ENCODE data around the gene CPTP. TPM values are rescaled to one million over a fixed set of nuclear protein-coding genes. Genes with fewer than 3 reads are reported as not detected.

Gene CPTP
- polyA plus RNA-seq, 1 experiment = 7.1 TPM

DNA sequence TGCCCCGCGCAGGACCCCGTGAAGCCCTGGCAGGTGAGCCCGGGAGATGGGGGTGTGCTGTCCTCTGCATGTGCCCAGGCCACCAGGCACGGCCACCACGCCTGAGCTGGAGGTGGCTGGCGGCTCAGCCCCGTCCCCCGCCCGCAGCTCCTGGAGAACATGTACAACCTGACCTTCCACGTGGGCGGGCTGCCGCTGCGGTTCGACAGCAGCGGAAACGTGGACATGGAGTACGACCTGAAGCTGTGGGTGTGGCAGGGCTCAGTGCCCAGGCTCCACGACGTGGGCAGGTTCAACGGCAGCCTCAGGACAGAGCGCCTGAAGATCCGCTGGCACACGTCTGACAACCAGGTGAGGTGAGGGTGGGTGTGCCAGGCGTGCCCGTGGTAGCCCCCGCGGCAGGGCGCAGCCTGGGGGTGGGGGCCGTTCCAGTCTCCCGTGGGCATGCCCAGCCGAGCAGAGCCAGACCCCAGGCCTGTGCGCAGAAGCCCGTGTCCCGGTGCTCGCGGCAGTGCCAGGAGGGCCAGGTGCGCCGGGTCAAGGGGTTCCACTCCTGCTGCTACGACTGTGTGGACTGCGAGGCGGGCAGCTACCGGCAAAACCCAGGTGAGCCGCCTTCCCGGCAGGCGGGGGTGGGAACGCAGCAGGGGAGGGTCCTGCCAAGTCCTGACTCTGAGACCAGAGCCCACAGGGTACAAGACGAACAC lies 8.3 kb downstream of the CPTP start:
- no peak for TF ChIP-seq CTCF (IDR thresholded peaks at IDR 0.05; ENCODE audit: low read depth, low read length)
- DNase-seq (ENCODE audit: low read depth, low spot score) = no peak
- Histone ChIP-seq H3K27ac (ENCODE audit: low read depth, low read length) (no peak overlapping the region), H3K9me3 (ENCODE audit: control insufficient read depth, insufficient read depth, low read length) (peaks cover 20% of the 10 kb centered on the region; the same call in 1 of the 2 replicates), H3K4me3 (ENCODE audit: low read depth, low read length) (no peak overlapping the region), H3K27me3 (ENCODE audit: control insufficient read depth, insufficient read depth, low read length) (no peaks in the 10 kb centered on the region)
- ChIA-PET CTCF (no interaction called here), POLR2A (no interaction called here)

DNA sequence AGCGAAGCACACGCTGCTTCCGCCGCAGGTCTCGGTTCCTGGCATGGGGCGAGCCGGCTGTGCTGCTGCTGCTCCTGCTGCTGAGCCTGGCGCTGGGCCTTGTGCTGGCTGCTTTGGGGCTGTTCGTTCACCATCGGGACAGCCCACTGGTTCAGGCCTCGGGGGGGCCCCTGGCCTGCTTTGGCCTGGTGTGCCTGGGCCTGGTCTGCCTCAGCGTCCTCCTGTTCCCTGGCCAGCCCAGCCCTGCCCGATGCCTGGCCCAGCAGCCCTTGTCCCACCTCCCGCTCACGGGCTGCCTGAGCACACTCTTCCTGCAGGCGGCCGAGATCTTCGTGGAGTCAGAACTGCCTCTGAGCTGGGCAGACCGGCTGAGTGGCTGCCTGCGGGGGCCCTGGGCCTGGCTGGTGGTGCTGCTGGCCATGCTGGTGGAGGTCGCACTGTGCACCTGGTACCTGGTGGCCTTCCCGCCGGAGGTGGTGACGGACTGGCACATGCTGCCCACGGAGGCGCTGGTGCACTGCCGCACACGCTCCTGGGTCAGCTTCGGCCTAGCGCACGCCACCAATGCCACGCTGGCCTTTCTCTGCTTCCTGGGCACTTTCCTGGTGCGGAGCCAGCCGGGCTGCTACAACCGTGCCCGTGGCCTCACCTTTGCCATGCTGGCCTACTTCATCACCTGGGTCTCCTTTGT lies 9.1 kb downstream of the CPTP start:
- no peaks in the 10 kb centered on the region for H3K27me3 ChIP-seq (ENCODE audit: control insufficient read depth, insufficient read depth, low read length)
- H3K27ac ChIP-seq (ENCODE audit: low read depth, low read length) = no peak overlapping the region
- POLR2A ChIA-PET = no interaction called here
- H3K9me3 ChIP-seq (ENCODE audit: control insufficient read depth, insufficient read depth, low read length) = peaks cover 21% of the 10 kb centered on the region; the same call in 1 of the 2 replicates
- CTCF ChIA-PET = no interaction called here
- no peak for DNase-seq (ENCODE audit: low read depth, low spot score)
- no peak for TF ChIP-seq CTCF (IDR thresholded peaks at IDR 0.05; ENCODE audit: low read depth, low read length)
- no peak overlapping the region for H3K4me3 ChIP-seq (ENCODE audit: low read depth, low read length)

DNA sequence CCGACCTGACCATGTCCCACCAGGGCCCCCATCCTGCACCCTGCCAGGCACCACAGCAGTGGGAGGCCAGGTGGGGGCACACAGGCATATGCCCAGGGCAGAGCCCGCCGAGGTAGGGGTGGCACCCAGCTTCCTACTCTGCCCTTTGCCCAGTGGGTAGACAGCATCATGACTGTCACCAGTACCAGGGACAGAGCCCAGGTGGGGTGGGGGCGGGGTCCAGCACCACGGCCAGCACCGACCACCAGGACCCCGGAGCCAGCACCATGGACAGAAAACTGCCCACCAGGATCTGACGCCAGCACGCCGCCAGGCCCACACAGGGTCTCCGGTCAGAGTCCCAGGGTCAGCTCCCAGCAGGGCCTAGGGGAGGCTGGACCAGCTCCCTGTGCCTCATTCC lies 10.2 kb downstream of the CPTP start:
- Histone ChIP-seq H3K27ac (ENCODE audit: low read depth, low read length) (no peak overlapping the region), H3K27me3 (ENCODE audit: control insufficient read depth, insufficient read depth, low read length) (no peaks in the 10 kb centered on the region), H3K4me3 (ENCODE audit: low read depth, low read length) (no peak overlapping the region), H3K9me3 (ENCODE audit: control insufficient read depth, insufficient read depth, low read length) (peaks cover 16% of the 10 kb centered on the region; the same call in 1 of the 2 replicates)
- POLR2A ChIA-PET = interaction anchor here (0.6 kb wide), 1 partner anchor 49 kb away, joined by 3 read pairs; no protein-coding TSS in a partner anchor
- no peak for TF ChIP-seq CTCF (IDR thresholded peaks at IDR 0.05; ENCODE audit: low read depth, low read length)
- no peak for DNase-seq (ENCODE audit: low read depth, low spot score)
- CTCF ChIA-PET = interaction anchor here (0.9 to 1.5 kb wide), 2 partner anchors 14 to 37 kb away, joined by 3 to 4 read pairs; no protein-coding TSS in a partner anchor

DNA sequence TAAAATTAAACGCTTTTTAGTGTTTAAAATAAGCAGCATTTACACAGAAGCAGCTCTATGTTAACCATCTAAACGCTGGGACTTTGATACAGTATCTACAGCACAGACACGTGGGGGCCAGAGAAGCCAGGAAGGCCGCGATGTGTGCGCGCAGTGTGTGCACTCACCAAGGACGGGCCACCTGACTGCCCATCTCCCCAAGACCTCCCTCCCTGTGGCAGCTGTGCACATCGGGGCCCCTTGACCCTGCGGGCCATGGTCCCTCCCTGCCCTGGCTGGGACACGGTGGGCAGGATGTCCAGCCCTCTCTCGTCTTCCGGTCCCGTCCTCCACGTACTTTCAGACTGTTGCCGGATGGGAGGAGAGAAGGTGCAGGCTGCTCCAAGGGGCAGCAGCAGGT lies 10.7 kb downstream of the CPTP start:
- CTCF ChIA-PET = interaction anchor here (0.9 to 1.6 kb wide), 3 partner anchors 9 to 36 kb away, joined by 3 to 5 read pairs (median 4); no protein-coding TSS in a partner anchor

More for the DNA sequence above, 10.7 kb downstream of the CPTP start:
- no peaks in the 10 kb centered on the region for H3K27me3 ChIP-seq (ENCODE audit: control insufficient read depth, insufficient read depth, low read length)
- no peak for DNase-seq (ENCODE audit: low read depth, low spot score)
- POLR2A ChIA-PET = interaction anchor here (0.5 kb wide), 1 partner anchor 168 kb away, joined by 3 read pairs; no protein-coding TSS in a partner anchor
- no peak overlapping the region for H3K27ac ChIP-seq (ENCODE audit: low read depth, low read length)
- no peak for TF ChIP-seq CTCF (IDR thresholded peaks at IDR 0.05; ENCODE audit: low read depth, low read length)
- H3K9me3 ChIP-seq (ENCODE audit: control insufficient read depth, insufficient read depth, low read length) = peaks cover 12% of the 10 kb centered on the region; the same call in 1 of the 2 replicates
- no peak overlapping the region for H3K4me3 ChIP-seq (ENCODE audit: low read depth, low read length)

Measured in AG04450 (cell line).